ENCODE data around the gene CARF.
"Not testable (repeated sequence)": the region's sequence is repeated elsewhere in the genome, so short reads cannot be mapped to it uniquely, and the experiment has no call there.

CARF gene

GRCh38 chr2:202885190-202885589 is 26.9 kb upstream of the CARF start:
- no peak for DNase-seq (ENCODE audit: low read depth)
- H3K4me3 ChIP-seq (ENCODE audit: low read length) = no peak overlapping the region
- no peak for TF ChIP-seq CTCF (conservative IDR thresholded peaks at IDR 0.05; ENCODE audit: low read depth, low read length)

GRCh38 chr2:202905507-202905906 is 6.6 kb upstream of the CARF start:
- not testable (repeated sequence) for H3K4me3 ChIP-seq (ENCODE audit: low read length); DNase-seq (ENCODE audit: low read depth)

- TF ChIP-seq CTCF (conservative IDR thresholded peaks at IDR 0.05; ENCODE audit: low read depth, low read length) = no peak
- no peak for DNase-seq (ENCODE audit: low read depth)
- no peak overlapping the region for H3K4me3 ChIP-seq (ENCODE audit: low read length)
These were observed 3.9 kb upstream of the CARF start for GRCh38 chr2:202908186-202908585.

GRCh38 chr2:202909394-202910192 is 2.5 kb upstream of the CARF start:
- H3K4me3 ChIP-seq (ENCODE audit: low read length) = no peak overlapping the region
- no peak for TF ChIP-seq CTCF (conservative IDR thresholded peaks at IDR 0.05; ENCODE audit: low read depth, low read length)
- no peak for DNase-seq (ENCODE audit: low read depth)

- not testable (repeated sequence) for DNase-seq (ENCODE audit: low read depth)
- H3K4me3 ChIP-seq (ENCODE audit: low read length) = peak overlapping the region; percentile 94
These were observed 1.8 kb upstream of the CARF start for GRCh38 chr2:202910250-202910649.

GRCh38 chr2:202910698-202911097 is 1.4 kb upstream of the CARF start:
- no peak for TF ChIP-seq CTCF (conservative IDR thresholded peaks at IDR 0.05; ENCODE audit: low read depth, low read length)
- no peak for DNase-seq (ENCODE audit: low read depth)
- H3K4me3 ChIP-seq (ENCODE audit: low read length) = peak overlapping the region; percentile 94

GRCh38 chr2:202911203-202911511 is 918 bp upstream of the CARF start:
- H3K4me3 ChIP-seq (ENCODE audit: low read length) = peak overlapping the region; percentile 94
- TF ChIP-seq CTCF (conservative IDR thresholded peaks at IDR 0.05; ENCODE audit: low read depth, low read length) = no peak

GRCh38 chr2:202912342-202913201 is 497 bp downstream of the CARF start:
- not testable (repeated sequence) for DNase-seq (ENCODE audit: low read depth)
- H3K4me3 ChIP-seq (ENCODE audit: low read length) = peak overlapping the region; percentile 94

More at GRCh38 chr2:202911203-202911511, 918 bp upstream of the CARF start:
- no peak for DNase-seq (ENCODE audit: low read depth)
